ENCODE data around the gene MYZAP. TPM values are rescaled to one million over a fixed set of nuclear protein-coding genes. Genes with fewer than 3 reads are reported as not detected.

The MYZAP gene
- total RNA-seq, 1 experiment from 2014 or later = not detected

GRCh38 chr15:57681011-57681410, 89.3 kb downstream of the MYZAP start:
- no peaks in the 10 kb centered on the region for H3K27me3 ChIP-seq (replicated peaks; ENCODE audit: insufficient read depth, low read depth, low read length, poor library complexity)
- CTCF ChIA-PET = no interaction called here
- no peaks in the 10 kb centered on the region for H3K9me3 ChIP-seq (ENCODE audit: low read depth, low read length, poor library complexity, severe bottlenecking)
- BruUV-seq (replicated peaks) = no TSS peak
- no peak for TF ChIP-seq EZH2 (IDR thresholded peaks at IDR 0.05; ENCODE audit: borderline replicate concordance, low read depth, low read length, poor library complexity, severe bottlenecking)
- TF ChIP-seq, protein P1, sequence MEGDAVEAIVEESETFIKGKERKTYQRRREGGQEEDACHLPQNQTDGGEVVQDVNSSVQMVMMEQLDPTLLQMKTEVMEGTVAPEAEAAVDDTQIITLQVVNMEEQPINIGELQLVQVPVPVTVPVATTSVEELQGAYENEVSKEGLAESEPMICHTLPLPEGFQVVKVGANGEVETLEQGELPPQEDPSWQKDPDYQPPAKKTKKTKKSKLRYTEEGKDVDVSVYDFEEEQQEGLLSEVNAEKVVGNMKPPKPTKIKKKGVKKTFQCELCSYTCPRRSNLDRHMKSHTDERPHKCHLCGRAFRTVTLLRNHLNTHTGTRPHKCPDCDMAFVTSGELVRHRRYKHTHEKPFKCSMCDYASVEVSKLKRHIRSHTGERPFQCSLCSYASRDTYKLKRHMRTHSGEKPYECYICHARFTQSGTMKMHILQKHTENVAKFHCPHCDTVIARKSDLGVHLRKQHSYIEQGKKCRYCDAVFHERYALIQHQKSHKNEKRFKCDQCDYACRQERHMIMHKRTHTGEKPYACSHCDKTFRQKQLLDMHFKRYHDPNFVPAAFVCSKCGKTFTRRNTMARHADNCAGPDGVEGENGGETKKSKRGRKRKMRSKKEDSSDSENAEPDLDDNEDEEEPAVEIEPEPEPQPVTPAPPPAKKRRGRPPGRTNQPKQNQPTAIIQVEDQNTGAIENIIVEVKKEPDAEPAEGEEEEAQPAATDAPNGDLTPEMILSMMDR (conservative IDR thresholded peaks at IDR 0.05; ENCODE audit: low read depth, low read length) = no peak
- no peak for DNase-seq (ENCODE audit: low spot score)
- no peak overlapping the region for H3K4me3 ChIP-seq (ENCODE audit: low read depth, low read length, poor library complexity, severe bottlenecking)
- POLR2A ChIA-PET (ENCODE audit: low non-redundant PET) = no interaction called here
- no peaks in the 10 kb centered on the region for H3K4me1 ChIP-seq (ENCODE audit: insufficient read depth, low read length, poor library complexity, severe bottlenecking)
- intact Hi-C loops (cut with micrococcal nuclease; ENCODE audit: unreplicated experiment) = no loop called here
- no peaks in the 10 kb centered on the region for H3K36me3 ChIP-seq (ENCODE audit: insufficient read depth, low read length, poor library complexity, severe bottlenecking)
- H3K27ac ChIP-seq (ENCODE audit: low read depth, low read length, poor library complexity, severe bottlenecking) = no peak overlapping the region

DNA sequence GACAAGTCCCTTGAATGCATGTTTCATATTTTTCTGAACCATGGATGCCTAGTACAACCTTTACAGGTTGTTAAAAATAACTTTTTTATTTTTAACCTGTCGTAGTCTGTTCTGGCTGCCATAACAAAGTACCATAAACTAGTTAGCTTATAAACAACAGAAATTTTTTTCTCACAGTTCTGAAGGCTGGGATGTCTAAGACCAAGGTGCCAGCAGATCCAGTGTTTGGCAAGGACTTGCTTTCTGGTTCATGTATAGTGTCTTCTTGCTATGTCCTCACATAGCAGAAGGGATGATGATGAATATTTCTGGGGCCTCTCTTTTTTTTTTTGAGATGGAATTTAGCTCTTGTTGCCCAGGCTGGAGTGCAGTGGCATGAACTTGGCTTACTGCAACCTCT, 91.8 kb downstream of the MYZAP start:
- ChIA-PET CTCF (interaction anchor here (0.6 kb wide), 1 partner anchor 15 kb away, joined by 3 read pairs; no protein-coding TSS in a partner anchor), POLR2A (ENCODE audit: low non-redundant PET) (no interaction called here)
- no peak for DNase-seq (ENCODE audit: low spot score)
- Histone ChIP-seq H3K36me3 (ENCODE audit: insufficient read depth, low read length, poor library complexity, severe bottlenecking) (no peaks in the 10 kb centered on the region), H3K9me3 (ENCODE audit: low read depth, low read length, poor library complexity, severe bottlenecking) (no peaks in the 10 kb centered on the region), H3K27me3 (replicated peaks; ENCODE audit: insufficient read depth, low read depth, low read length, poor library complexity) (no peaks in the 10 kb centered on the region), H3K27ac (ENCODE audit: low read depth, low read length, poor library complexity, severe bottlenecking) (no peak overlapping the region), H3K4me3 (ENCODE audit: low read depth, low read length, poor library complexity, severe bottlenecking) (no peak overlapping the region), H3K4me1 (ENCODE audit: insufficient read depth, low read length, poor library complexity, severe bottlenecking) (no peaks in the 10 kb centered on the region)
- intact Hi-C loops (cut with micrococcal nuclease; ENCODE audit: unreplicated experiment) = no loop called here
- TF ChIP-seq, protein P1 (conservative IDR thresholded peaks at IDR 0.05; ENCODE audit: low read depth, low read length) = no peak
- no peak for TF ChIP-seq EZH2 (IDR thresholded peaks at IDR 0.05; ENCODE audit: borderline replicate concordance, low read depth, low read length, poor library complexity, severe bottlenecking)
- BruUV-seq (replicated peaks) = no TSS peak

DNA sequence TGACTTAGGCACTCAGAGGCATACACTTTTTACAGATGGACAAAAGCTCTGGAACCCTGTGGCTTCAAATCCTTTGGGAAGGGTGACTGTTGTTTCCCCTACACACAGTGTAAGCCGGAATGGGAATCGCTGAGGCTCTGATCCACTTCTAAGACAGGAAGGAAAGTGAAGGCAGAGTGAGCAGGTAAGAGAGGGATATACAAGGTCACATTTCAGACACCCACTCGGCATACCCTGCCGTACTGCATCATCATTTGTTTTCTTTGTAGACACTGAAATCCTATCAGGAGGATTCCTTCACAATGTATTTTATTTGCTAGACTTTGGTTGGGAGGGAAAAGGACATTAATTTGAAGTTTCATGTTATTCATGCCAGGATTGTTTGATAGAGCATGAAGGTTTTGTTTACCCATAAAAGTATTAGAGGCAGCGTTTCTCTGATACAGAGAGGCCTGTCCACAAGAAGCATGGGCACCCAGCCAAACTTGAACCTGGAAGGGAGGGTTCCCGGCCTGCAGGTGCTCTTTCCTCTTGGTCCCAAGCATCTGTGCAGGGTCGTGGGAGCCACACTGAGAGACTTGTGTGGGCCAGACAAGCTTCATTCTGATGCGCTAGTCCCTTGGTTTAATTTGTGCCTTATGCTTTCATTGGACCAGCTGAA, 92.9 kb downstream of the MYZAP start:
- H3K4me1 ChIP-seq (ENCODE audit: insufficient read depth, low read length, poor library complexity, severe bottlenecking) = no peaks in the 10 kb centered on the region
- ChIA-PET POLR2A (ENCODE audit: low non-redundant PET) (no interaction called here), CTCF (no interaction called here)
- H3K9me3 ChIP-seq (ENCODE audit: low read depth, low read length, poor library complexity, severe bottlenecking) = no peaks in the 10 kb centered on the region
- no peaks in the 10 kb centered on the region for H3K27me3 ChIP-seq (replicated peaks; ENCODE audit: insufficient read depth, low read depth, low read length, poor library complexity)
- no peak for TF ChIP-seq EZH2 (IDR thresholded peaks at IDR 0.05; ENCODE audit: borderline replicate concordance, low read depth, low read length, poor library complexity, severe bottlenecking)
- TF ChIP-seq, protein P1 (conservative IDR thresholded peaks at IDR 0.05; ENCODE audit: low read depth, low read length) = no peak
- no peak overlapping the region for H3K27ac ChIP-seq (ENCODE audit: low read depth, low read length, poor library complexity, severe bottlenecking)
- no peaks in the 10 kb centered on the region for H3K36me3 ChIP-seq (ENCODE audit: insufficient read depth, low read length, poor library complexity, severe bottlenecking)
- H3K4me3 ChIP-seq (ENCODE audit: low read depth, low read length, poor library complexity, severe bottlenecking) = no peak overlapping the region
- intact Hi-C loops (cut with micrococcal nuclease; ENCODE audit: unreplicated experiment) = no loop called here
- DNase-seq (ENCODE audit: low spot score) = no peak
- BruUV-seq (replicated peaks) = no TSS peak
